ENCODE measurements around the gene SNX10.

The SNX10 gene

GRCh38 chr7:26346611-26347203 lies 55.0 kb downstream of the SNX10 start:
- no peak for TF ChIP-seq TARDBP (IDR thresholded peaks at IDR 0.05)
- TF ChIP-seq BHLHE40 (IDR thresholded peaks at IDR 0.05; ENCODE audit: borderline replicate concordance): no peak
- no peak for TF ChIP-seq ARNT (IDR thresholded peaks at IDR 0.05)
- TF ChIP-seq ZNF384 (IDR thresholded peaks at IDR 0.05): no peak
- TF ChIP-seq FOXA1 (IDR thresholded peaks at IDR 0.05): no peak
- TF ChIP-seq SUZ12 (IDR thresholded peaks at IDR 0.05): no peak
- no peak for TF ChIP-seq HDGF (IDR thresholded peaks at IDR 0.05; ENCODE audit: borderline replicate concordance)
- no peak for TF ChIP-seq NFRKB (IDR thresholded peaks at IDR 0.05)
- no peak for TF ChIP-seq L3MBTL2 (conservative IDR thresholded peaks at IDR 0.05)
- no peak for TF ChIP-seq SP1 (IDR thresholded peaks at IDR 0.05)
- no peak for TF ChIP-seq PKNOX1 (IDR thresholded peaks at IDR 0.05)
- TF ChIP-seq FOXK2 (IDR thresholded peaks at IDR 0.05): no peak
- no peak for TF ChIP-seq LEF1 (IDR thresholded peaks at IDR 0.05; ENCODE audit: borderline replicate concordance)
- TF ChIP-seq FOXM1 (IDR thresholded peaks at IDR 0.05; ENCODE audit: borderline replicate concordance): no peak
- no peak for TF ChIP-seq ELF4 (IDR thresholded peaks at IDR 0.05)
- TF ChIP-seq CTBP1 (IDR thresholded peaks at IDR 0.05; ENCODE audit: borderline replicate concordance): no peak
- ChIA-PET CTCF (no interaction called here), POLR2A (no interaction called here)
- DNase-seq (ENCODE audit: extremely low spot score): no peak

- ChIA-PET CTCF (interaction anchor here (1.2 kb wide), 1 partner anchor 17 kb away, joined by 5 read pairs; no protein-coding TSS in a partner anchor), POLR2A (no interaction called here)
- TF ChIP-seq TARDBP (IDR thresholded peaks at IDR 0.05): no peak
- no peak for TF ChIP-seq FOXM1 (IDR thresholded peaks at IDR 0.05; ENCODE audit: borderline replicate concordance)
- no peak for TF ChIP-seq PKNOX1 (IDR thresholded peaks at IDR 0.05)
- TF ChIP-seq ELF4 (IDR thresholded peaks at IDR 0.05): no peak
- TF ChIP-seq CTBP1 (IDR thresholded peaks at IDR 0.05; ENCODE audit: borderline replicate concordance): no peak
- TF ChIP-seq L3MBTL2 (conservative IDR thresholded peaks at IDR 0.05): no peak
- no peak for TF ChIP-seq BHLHE40 (IDR thresholded peaks at IDR 0.05; ENCODE audit: borderline replicate concordance)
- no peak for TF ChIP-seq HDGF (IDR thresholded peaks at IDR 0.05; ENCODE audit: borderline replicate concordance)
- TF ChIP-seq LEF1 (IDR thresholded peaks at IDR 0.05; ENCODE audit: borderline replicate concordance): no peak
- no peak for TF ChIP-seq SUZ12 (IDR thresholded peaks at IDR 0.05)
- TF ChIP-seq SP1 (IDR thresholded peaks at IDR 0.05): no peak
- TF ChIP-seq NFRKB (IDR thresholded peaks at IDR 0.05): no peak
- TF ChIP-seq FOXK2 (IDR thresholded peaks at IDR 0.05): no peak
- no peak for TF ChIP-seq FOXA1 (IDR thresholded peaks at IDR 0.05)
- TF ChIP-seq ARNT (IDR thresholded peaks at IDR 0.05): no peak
- no peak for TF ChIP-seq ZNF384 (IDR thresholded peaks at IDR 0.05)
- DNase-seq (ENCODE audit: extremely low spot score): no peak
These were observed 56.7 kb downstream of the SNX10 start for GRCh38 chr7:26348234-26348851.

- no peak for DNase-seq (ENCODE audit: extremely low spot score)
- TF ChIP-seq LEF1 (IDR thresholded peaks at IDR 0.05; ENCODE audit: borderline replicate concordance): no peak
- no peak for TF ChIP-seq FOXK2 (IDR thresholded peaks at IDR 0.05)
- TF ChIP-seq SP1 (IDR thresholded peaks at IDR 0.05): no peak
- no peak for TF ChIP-seq ARNT (IDR thresholded peaks at IDR 0.05)
- no peak for TF ChIP-seq ELF4 (IDR thresholded peaks at IDR 0.05)
- no peak for TF ChIP-seq PKNOX1 (IDR thresholded peaks at IDR 0.05)
- no peak for TF ChIP-seq FOXA1 (IDR thresholded peaks at IDR 0.05)
- no peak for TF ChIP-seq SUZ12 (IDR thresholded peaks at IDR 0.05)
- no peak for TF ChIP-seq CTBP1 (IDR thresholded peaks at IDR 0.05; ENCODE audit: borderline replicate concordance)
- TF ChIP-seq TARDBP (IDR thresholded peaks at IDR 0.05): no peak
- POLR2A ChIA-PET: no interaction called here
- CTCF ChIA-PET: interaction anchor here (1.2 kb wide), 1 partner anchor 16 kb away, joined by 5 read pairs; no protein-coding TSS in a partner anchor
These were observed 57.6 kb downstream of the SNX10 start for GRCh38 chr7:26349005-26349915.

- ChIA-PET CTCF (interaction anchor here (0.7 kb wide), 1 partner anchor 251 kb away, joined by 6 read pairs; no protein-coding TSS in a partner anchor), POLR2A (no interaction called here)
- TF ChIP-seq NFRKB (IDR thresholded peaks at IDR 0.05) (no peak), TARDBP (IDR thresholded peaks at IDR 0.05) (no peak), FOXM1 (IDR thresholded peaks at IDR 0.05; ENCODE audit: borderline replicate concordance) (no peak), L3MBTL2 (conservative IDR thresholded peaks at IDR 0.05) (no peak), HDGF (IDR thresholded peaks at IDR 0.05; ENCODE audit: borderline replicate concordance) (no peak), CTBP1 (IDR thresholded peaks at IDR 0.05; ENCODE audit: borderline replicate concordance) (no peak), SP1 (IDR thresholded peaks at IDR 0.05) (no peak), FOXA1 (IDR thresholded peaks at IDR 0.05) (no peak)
- no peak for DNase-seq (ENCODE audit: extremely low spot score)
These were observed 59.5 kb downstream of the SNX10 start for GRCh38 chr7:26351171-26351570.

- ChIA-PET CTCF (no interaction called here), POLR2A (no interaction called here)
- TF ChIP-seq ARNT (IDR thresholded peaks at IDR 0.05) (no peak), FOXM1 (IDR thresholded peaks at IDR 0.05; ENCODE audit: borderline replicate concordance) (no peak), CTBP1 (IDR thresholded peaks at IDR 0.05; ENCODE audit: borderline replicate concordance) (no peak), BHLHE40 (IDR thresholded peaks at IDR 0.05; ENCODE audit: borderline replicate concordance) (no peak), SP1 (IDR thresholded peaks at IDR 0.05) (no peak), LEF1 (IDR thresholded peaks at IDR 0.05; ENCODE audit: borderline replicate concordance) (no peak), SUZ12 (IDR thresholded peaks at IDR 0.05) (no peak), ELF4 (IDR thresholded peaks at IDR 0.05) (no peak), NFRKB (IDR thresholded peaks at IDR 0.05) (no peak), ZNF384 (IDR thresholded peaks at IDR 0.05) (no peak), TARDBP (IDR thresholded peaks at IDR 0.05) (no peak), FOXA1 (IDR thresholded peaks at IDR 0.05) (no peak)
- no peak for DNase-seq (ENCODE audit: extremely low spot score)
These were observed 64.6 kb downstream of the SNX10 start for GRCh38 chr7:26356229-26356628.

Measured in HEK293T (cell line).